HG02678 (cell line): ENCODE results near the gene RUNX1.

Source experiments
- ATAC-seq: cut with Tn5 transposase; IDR thresholded peaks from one replicate; pipeline ENCODE4 v1.9.1; 2021; ENCODE audit warnings: mild to moderate bottlenecking, moderate library complexity; ENCODE audit not compliant: unreplicated experiment

The RUNX1 gene

GRCh38 chr21:34796518-34797200 is 252.4 kb downstream of the RUNX1 start:
- ATAC-seq: no peak

- ATAC-seq: no peak
These were observed 253.4 kb downstream of the RUNX1 start for GRCh38 chr21:34795548-34796180.

GRCh38 chr21:34795175-34795547 is 253.9 kb downstream of the RUNX1 start:
- no peak for ATAC-seq

GRCh38 chr21:34794686-34795085 is 254.4 kb downstream of the RUNX1 start:
- ATAC-seq: no peak

- ATAC-seq: no peak
These were observed 255.6 kb downstream of the RUNX1 start for GRCh38 chr21:34793471-34793870.

GRCh38 chr21:34792504-34793089 is 256.5 kb downstream of the RUNX1 start:
- ATAC-seq: no peak

- no peak for ATAC-seq
These were observed 257.2 kb downstream of the RUNX1 start for GRCh38 chr21:34791776-34792503.

GRCh38 chr21:34790834-34791233 is 258.3 kb downstream of the RUNX1 start:
- ATAC-seq: no peak

GRCh38 chr21:34790341-34790740 is 258.8 kb downstream of the RUNX1 start:
- no peak for ATAC-seq

GRCh38 chr21:34788879-34789278 is 260.2 kb downstream of the RUNX1 start:
- ATAC-seq: no peak

- no peak for ATAC-seq
These were observed 265.3 kb downstream of the RUNX1 start for GRCh38 chr21:34783815-34784214.

- no peak for ATAC-seq
These were observed 266.4 kb downstream of the RUNX1 start for GRCh38 chr21:34782506-34783360.

GRCh38 chr21:34781526-34781925 is 267.6 kb downstream of the RUNX1 start:
- ATAC-seq: no peak

GRCh38 chr21:34779860-34780259 is 269.2 kb downstream of the RUNX1 start:
- ATAC-seq: no peak

GRCh38 chr21:34775793-34776192 is 273.3 kb downstream of the RUNX1 start:
- no peak for ATAC-seq

- no peak for ATAC-seq
These were observed 274.4 kb downstream of the RUNX1 start for GRCh38 chr21:34774750-34775149.

- no peak for ATAC-seq
These were observed 277.5 kb downstream of the RUNX1 start for GRCh38 chr21:34771512-34772028.

- no peak for ATAC-seq
These were observed 278.5 kb downstream of the RUNX1 start for GRCh38 chr21:34770576-34770975.

- ATAC-seq: no peak
These were observed 280.8 kb downstream of the RUNX1 start for GRCh38 chr21:34768326-34768725.

GRCh38 chr21:34766862-34767261 is 282.2 kb downstream of the RUNX1 start:
- ATAC-seq: no peak

- no peak for ATAC-seq
These were observed 283.5 kb downstream of the RUNX1 start for GRCh38 chr21:34765619-34766018.
